GM06990 (cell line): ENCODE measurements around the gene FOCAD.

Experiments used
- DNase-seq: peaks from one replicate; pipeline ENCODE4 v3.0.0-alpha.2; 2011; ENCODE audit not compliant: insufficient read length; ENCODE audit errors: extremely low read depth
- H3K27me3 ChIP-seq: replicated peaks from 2 replicates; pipeline ENCODE4 v1.6.0; 2011; ENCODE audit warnings: low read length; ENCODE audit not compliant: control insufficient read depth, insufficient read depth
- H3K36me3 ChIP-seq: 2 replicates; pipeline ENCODE4 v1.5.1; 2011; ENCODE audit warnings: low read length; ENCODE audit not compliant: control insufficient read depth, insufficient read depth
- H3K4me3 ChIP-seq: replicated peaks from 2 replicates; pipeline ENCODE4 v1.5.1; 2011; ENCODE audit warnings: low read depth, mild to moderate bottlenecking, control low read depth, low read length
- CTCF ChIP-seq: IDR thresholded peaks from 2 replicates; pipeline ENCODE4 v1.5.1; 2011; ENCODE audit warnings: low read length, control low read depth, mild to moderate bottlenecking, inconsistent platforms; ENCODE audit not compliant: insufficient read depth, poor library complexity, severe bottlenecking

The FOCAD gene

GRCh38 chr9:20925256-20926045 lies 241.4 kb downstream of the FOCAD start:
- TF ChIP-seq CTCF, result no peak
- no peak overlapping the region for H3K4me3 ChIP-seq
- no peaks in the 10 kb centered on the region for H3K36me3 ChIP-seq
- DNase-seq, result no peak
- no peaks in the 10 kb centered on the region for H3K27me3 ChIP-seq

- no peak for TF ChIP-seq CTCF
- H3K27me3 ChIP-seq, result no peaks in the 10 kb centered on the region
- H3K4me3 ChIP-seq, result no peak overlapping the region
- no peaks in the 10 kb centered on the region for H3K36me3 ChIP-seq
- no peak for DNase-seq
Measured at GRCh38 chr9:20929276-20929675, 245.2 kb downstream of the FOCAD start.

- Histone ChIP-seq H3K36me3 (no peaks in the 10 kb centered on the region), H3K27me3 (no peaks in the 10 kb centered on the region), H3K4me3 (no peak overlapping the region)
- TF ChIP-seq CTCF, result no peak
- DNase-seq, result no peak
Measured at GRCh38 chr9:20930836-20931235, 246.8 kb downstream of the FOCAD start.

- Histone ChIP-seq H3K4me3 (no peak overlapping the region), H3K36me3 (no peaks in the 10 kb centered on the region), H3K27me3 (no peaks in the 10 kb centered on the region)
- TF ChIP-seq CTCF, result no peak
- no peak for DNase-seq
Measured at GRCh38 chr9:20940447-20941173, 256.6 kb downstream of the FOCAD start.

- Histone ChIP-seq H3K4me3 (no peak overlapping the region), H3K36me3 (no peaks in the 10 kb centered on the region), H3K27me3 (no peaks in the 10 kb centered on the region)
- peak; percentile 78 for TF ChIP-seq CTCF
- no peak for DNase-seq
Measured at GRCh38 chr9:20941174-20941690, 257.2 kb downstream of the FOCAD start.
